ENCODE measurements around the gene LHPP. TPM values are rescaled to one million over a fixed set of nuclear protein-coding genes. Genes with fewer than 3 reads are reported as not detected.

LHPP gene
- polyA plus RNA-seq, 3 donors: 5.5 to 21.6 (median 14.3) TPM

DNA sequence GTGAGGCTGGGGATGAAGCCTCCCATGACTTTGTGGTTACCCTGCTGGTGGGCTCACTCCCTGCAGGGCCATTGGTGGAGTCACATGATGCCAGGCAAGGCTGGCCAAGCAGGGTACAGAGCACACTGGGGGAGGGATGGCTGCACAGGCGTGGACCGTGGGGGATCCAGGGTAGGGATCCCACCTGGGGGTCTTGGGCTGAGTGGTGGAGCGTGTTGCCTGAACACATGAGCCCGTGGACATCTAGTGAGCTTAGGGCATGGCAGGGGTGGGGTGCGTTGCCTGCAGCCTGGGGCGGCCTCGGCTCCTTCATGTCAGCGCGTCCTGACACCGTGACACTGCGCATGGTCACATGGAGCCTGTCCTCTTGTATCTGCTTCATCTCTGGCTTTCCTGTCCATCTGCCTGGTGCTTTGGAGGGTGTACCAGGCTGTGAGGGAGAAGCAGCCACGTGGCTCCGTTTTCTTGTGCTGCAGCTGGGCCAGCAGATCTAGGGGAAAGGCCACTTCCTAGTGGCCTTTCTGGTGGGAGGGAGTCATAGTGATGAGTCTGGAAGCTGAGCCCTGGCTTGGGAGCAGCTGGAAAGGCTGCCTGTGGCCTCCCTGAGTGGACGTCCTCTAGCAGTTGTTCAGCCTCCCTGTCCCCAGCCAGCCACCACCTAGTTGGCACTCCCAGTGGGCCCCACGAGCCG lies 96.2 kb downstream of the LHPP start:
- 69 to 90% (median 77%) methylated on average over 16 of the region's 16 CpGs for WGBS, 3 donors
- no peak overlapping the region for H3K27ac ChIP-seq (ENCODE audit: low read depth, low read length)

GRCh38 chr10:124558339-124559321 lies 97.0 kb downstream of the LHPP start:
- H3K27ac ChIP-seq (ENCODE audit: low read depth, low read length): peak overlapping the region; percentile 15
- WGBS, 3 donors: 80 to 84% (median 83%) methylated on average over 23 of the region's 23 CpGs

- no peak overlapping the region for H3K27ac ChIP-seq (ENCODE audit: low read depth, low read length)
- 86 to 94% (median 90%) methylated on average over 11 of the region's 11 CpGs for WGBS, 3 donors
These were observed 97.9 kb downstream of the LHPP start for GRCh38 chr10:124559372-124560132.

DNA sequence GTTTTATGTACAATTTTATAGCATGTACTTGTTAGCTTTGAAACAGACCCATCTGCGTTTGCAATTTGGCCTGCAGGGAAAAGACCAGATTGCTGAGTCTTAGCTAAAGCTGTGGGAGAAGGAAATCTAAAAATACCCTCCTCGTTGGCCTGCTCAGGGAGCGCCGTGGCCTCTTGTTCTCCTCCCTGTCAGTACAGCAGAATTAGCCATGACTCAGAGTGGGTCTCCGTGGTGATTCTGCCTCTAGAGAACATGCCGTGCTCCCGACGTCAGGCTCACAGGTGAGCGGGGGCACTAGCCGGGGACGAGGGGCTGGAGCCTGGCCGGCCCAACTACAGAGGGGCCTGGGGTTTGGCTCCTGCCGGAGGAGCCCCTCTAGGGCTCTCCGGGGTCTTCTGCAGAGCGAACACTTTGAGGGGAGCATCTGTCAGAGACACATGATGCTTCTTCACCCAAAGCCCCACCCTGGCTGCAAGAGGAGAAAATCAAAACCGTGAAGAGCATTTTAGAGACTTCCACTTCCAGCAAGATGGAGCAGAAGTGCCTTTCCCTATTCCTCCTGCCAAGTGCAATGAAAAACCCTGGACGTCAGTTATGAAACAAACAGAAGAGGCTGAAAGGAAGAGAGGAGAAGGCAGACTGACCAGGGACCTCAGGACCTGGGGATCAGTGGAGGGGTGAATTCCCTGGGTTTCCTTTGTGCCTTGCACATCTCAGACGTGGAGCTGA lies 98.9 kb downstream of the LHPP start:
- no peak overlapping the region for H3K27ac ChIP-seq (ENCODE audit: low read depth, low read length)
- 47 to 75% (median 50%) methylated on average over 18 of the region's 18 CpGs for WGBS, 3 donors

- H3K27ac ChIP-seq (ENCODE audit: low read depth, low read length): no peak overlapping the region
- WGBS, 3 donors: 82 to 96% (median 87%) methylated on average over 5 of the region's 5 CpGs
These were observed 99.6 kb downstream of the LHPP start for GRCh38 chr10:124561206-124561605.

GRCh38 chr10:124562425-124563060 lies 100.9 kb downstream of the LHPP start:
- H3K27ac ChIP-seq (ENCODE audit: low read depth, low read length): no peak overlapping the region
- WGBS, 3 donors: 90 to 95% (median 94%) methylated on average over 7 of the region's 7 CpGs

GRCh38 chr10:124563320-124564040 lies 101.9 kb downstream of the LHPP start:
- WGBS, 3 donors: 93 to 96% (median 95%) methylated on average over 7 of the region's 7 CpGs

GRCh38 chr10:124564881-124565280 lies 103.3 kb downstream of the LHPP start:
- WGBS, 3 donors: 68 to 79% (median 77%) methylated on average over 9 of the region's 9 CpGs
- no peak overlapping the region for H3K27ac ChIP-seq (ENCODE audit: low read depth, low read length)

More at GRCh38 chr10:124563320-124564040, 101.9 kb downstream of the LHPP start:
- no peak overlapping the region for H3K27ac ChIP-seq (ENCODE audit: low read depth, low read length)

GRCh38 chr10:124565565-124566221 lies 104.1 kb downstream of the LHPP start:
- H3K27ac ChIP-seq (ENCODE audit: low read depth, low read length): no peak overlapping the region
- WGBS, 3 donors: 30 to 77% (median 68%) methylated on average over 27 of the region's 27 CpGs

- H3K27ac ChIP-seq (ENCODE audit: low read depth, low read length): no peak overlapping the region
- 92 to 96% (median 96%) methylated on average over 9 of the region's 9 CpGs for WGBS, 3 donors
These were observed 104.7 kb downstream of the LHPP start for GRCh38 chr10:124566222-124566888.

GRCh38 chr10:124566981-124567835 lies 105.6 kb downstream of the LHPP start:
- 91 to 94% (median 93%) methylated on average over 33 of the region's 33 CpGs for WGBS, 3 donors
- no peak overlapping the region for H3K27ac ChIP-seq (ENCODE audit: low read depth, low read length)

- WGBS, 3 donors: 90 to 95% (median 94%) methylated on average over 19 of the region's 19 CpGs
- H3K27ac ChIP-seq (ENCODE audit: low read depth, low read length): no peak overlapping the region
These were observed 106.7 kb downstream of the LHPP start for GRCh38 chr10:124568339-124568738.

- 68 to 79% (median 77%) methylated on average over 21 of the region's 21 CpGs for WGBS, 3 donors
- no peak overlapping the region for H3K27ac ChIP-seq (ENCODE audit: low read depth, low read length)
These were observed 107.4 kb downstream of the LHPP start for GRCh38 chr10:124568848-124569622.

GRCh38 chr10:124569623-124570470 lies 108.2 kb downstream of the LHPP start:
- WGBS, 3 donors: 72 to 92% (median 73%) methylated on average over 11 of the region's 11 CpGs

More at GRCh38 chr10:124569623-124570470, 108.2 kb downstream of the LHPP start:
- no peak overlapping the region for H3K27ac ChIP-seq (ENCODE audit: low read depth, low read length)

Measured in adipose tissue (tissue), 3 donors.